Heart right ventricle (tissue), 16 donors: ENCODE results near the gene ARG2. TPM values are rescaled to one million over a fixed set of nuclear protein-coding genes. Genes with fewer than 3 reads are reported as not detected.
A peak's percentile ranks its signal among the peaks of the same experiment; 100 is the strongest.

ENCODE experiments used
- ATAC-seq, 8 donors: fragments of 200-7000 bp; cut with Tn5 transposase; one replicate each; pipeline ENCODE4 v1.9.1; 2020; ENCODE audit warnings: mild to moderate bottlenecking in 8 of 8, moderate library complexity in 8 of 8, moderate number of reproducible peaks in 1 of 8
- DNase-seq, 2 donors: peaks; one replicate each; pipeline ENCODE4 v3.0.0-alpha.2; 2020
- H3K27ac ChIP-seq, 10 donors: fragments of 200-600 bp; sonication (generic) in 2 of 10; one replicate each; pipeline versions ENCODE4 v1.5.0 to v1.8.0; 2020 to 2022; ENCODE audit warnings: mild to moderate bottlenecking in 3 of 10
- H3K27me3 ChIP-seq, 7 donors: fragments of 200-600 bp; one replicate each; pipeline ENCODE4 v1.8.0; 2021 to 2022; ENCODE audit warnings: mild to moderate bottlenecking in 2 of 7
- H3K36me3 ChIP-seq, 9 donors: fragments of 200-600 bp; sonication (generic) in 1 of 9; one replicate each; pipeline versions ENCODE4 v1.5.0 to v1.8.0; 2020 to 2022; ENCODE audit warnings: mild to moderate bottlenecking in 2 of 9
- H3K4me1 ChIP-seq, 9 donors: fragments of 200-600 bp; sonication (generic) in 1 of 9; one replicate each; pipeline versions ENCODE4 v1.5.0 to v1.8.0; 2020 to 2022; ENCODE audit warnings: mild to moderate bottlenecking in 4 of 9
- H3K4me3 ChIP-seq, 10 donors: fragments of 200-600 bp; sonication (generic) in 2 of 10; one replicate each; pipeline versions ENCODE4 v1.5.0 to v1.8.0; 2020 to 2022; ENCODE audit warnings: mild to moderate bottlenecking in 7 of 10, moderate library complexity in 2 of 10
- H3K9me3 ChIP-seq, 11 donors: fragments of 200-600 bp in 10 of 11; sonication (generic) in 2 of 11; one replicate each; pipeline versions ENCODE4 v1.5.0 to v1.8.0; 2013 to 2022; ENCODE audit warnings: mild to moderate bottlenecking in 2 of 11, control low read depth in 1 of 11, moderate library complexity in 1 of 11
- CTCF ChIP-seq, 9 donors: fragments of 200-600 bp; sonication (generic) in 2 of 9; IDR thresholded peaks; one replicate each; pipeline versions ENCODE4 v1.5.0 to v1.8.0; 2021 to 2022; ENCODE audit warnings: antibody characterized with exemption in 9 of 9, mild to moderate bottlenecking in 5 of 9, moderate library complexity in 1 of 9
- WGBS, 2 donors: extraction: QIAGEN DNeasy Blood & Tissue Kit; methylation state at CpG; one replicate each; pipeline ENCODE4 v1.1.7; 2013; ENCODE audit warnings: inconsistent platforms in 1 of 2; 5-methylcytosine and 5-hydroxymethylcytosine counted together
- intact Hi-C, 10 donors: fragments of 100-400 bp; cut with DNase I; formaldehyde crosslinking; loops; one replicate each; pipeline versions ENCODE4 v1.11.1 to v1.14.2; 2022
- long read RNA-seq, 3 donors: library from polyadenylated mRNA; unstranded; transcript quantifications; one replicate each; pipeline ENCODE4 v2.0.0, GENCODE V29; 2020 to 2021
- polyA plus RNA-seq, 2 donors: library from polyadenylated mRNA; stranded (reverse); fragments of 200-250 nt; gene quantifications; one replicate each; pipeline ENCODE4 v1.2.3, GENCODE V29; 2013
- total RNA-seq, 10 donors: library from RNA; stranded (reverse); fragmentation: NEBNext Ultra II Directional in 3 of 10; extraction: Animal tissue kit (Norgen Biotek cat#: 25700) in 3 of 10; gene quantifications; one replicate each; pipeline versions ENCODE4 v1.2.1 to v1.2.4, GENCODE V29; 2021 to 2023
- donor health status: Arrhythmogenic right ventricular cardiomyopathy.
- donor health status: ischemic (EF 13 %, LVEDD 7.1; RV severe dilation, severe dysfunction).
- donor health status: healthy with polysubstance abuse.
- donor health status: DM: no; HTN: yes; CAD: no.
- donor health status: DM: no; HTN: no; CAD: no.
- donor health status: ischemic (EF 25% LVEDD 6.9; RV normal size, moderate dysfunction).
- donor health status: ischemic (EF 25% LVEDD 5.7; RV mildly dilated, moderate dysfunction).
- donor health status: healthy.
- donor health status: DM: yes; HTN: yes; CAD: no.
- donor health status: Ischemic cardiomyopathy.
- donor health status: ischemic (EF 35%, LVEDD 5.7; RV mildly dilated, moderate dysfunction).
- donor health status: nonischemic (EF 11% LVEDD 7.7; RV severe dilation, severe dysfunction).
- donor health status: DM: yes; HTN: yes; CAD: no.
- donor health status: PGD.
- donor health status: ischemic (EF 29% LVEDD 5.4; RV normal size, mild dysfunction).
- donor health status: nonischemic (EF 23%, LVEDD 6.1; RV moderate dilation, normal function).

Gene ARG2
- total RNA-seq = 10 to 100 TPM in 1 of 10 donors, 1 to 10 TPM in 7, under 1 TPM in 2; 0.69 to 11.6 (median 1.5) TPM
- 10 to 100 TPM in 1 of 2 donors, under 1 TPM in 1; 0.22 to 42.4 TPM for polyA plus RNA-seq
- long read RNA-seq, donor 1, partial matches to known transcripts = 0 of 2 reads
- long read RNA-seq, donor 1, other reads (novel, unspliced or antisense) = 0 of 2 reads
- long read RNA-seq, donor 2 = 0 reads
- long read RNA-seq, donor 3, partial matches to known transcripts = 2 of 6 reads
- long read RNA-seq, donor 3, other reads (novel, unspliced or antisense) = 3 of 6 reads

GRCh38 chr14:67619446-67620216 lies at the start of gene ARG2:
TSS of gene ARG2 (plus strand) at chr14:67619920. CDS start at chr14:67619978, 58 bp downstream.
- TF ChIP-seq CTCF (IDR thresholded peaks at IDR 0.05) = peak in 3 of 9 donors; percentile 21 to 31 (median 28)
- H3K9me3 ChIP-seq = no peaks in the 10 kb centered on the region
- WGBS, 2 donors = 0 to 1% methylated on average over 58 to 62 of the region's 62 CpGs
- no peaks in the 10 kb centered on the region for H3K36me3 ChIP-seq
- peak; percentile 97 to 99 (median 99) for ATAC-seq
- peak within 1 kb of the TSS in 5 of 10 donors; percentile 16 to 55 (median 54) for H3K27ac ChIP-seq
- H3K4me1 ChIP-seq = peaks cover 0 to 36% (median 12%) of the 10 kb centered on the region in 9 donors
- intact Hi-C loops = loop anchor here in 9 of 10 donors (2.0 to 10.0 kb wide), 7 partner anchors 47 to 85 kb away; partner anchors contain the start of genes RDH12 (in 4 of the 9) and RDH11 (in 1 of the 9)
- H3K27me3 ChIP-seq = peaks cover 0 to 5% (median 0%) of the 10 kb centered on the region in 7 donors
- peak; percentile 95 to 97 for DNase-seq
- H3K4me3 ChIP-seq = peak within 1 kb of the TSS; percentile 36 to 74 (median 68)

- Histone ChIP-seq H3K4me1 (no peaks in the 10 kb centered on the region), H3K27ac (no peak overlapping the region), H3K4me3 (no peak overlapping the region), H3K27me3 (no peaks in the 10 kb centered on the region), H3K36me3 (no peaks in the 10 kb centered on the region), H3K9me3 (no peaks in the 10 kb centered on the region)
- WGBS, 2 donors = 86 to 91% methylated on average over 7 of the region's 7 CpGs
- intact Hi-C loops = loop anchor here in 8 of 10 donors (2.0 to 10.0 kb wide), 6 partner anchors 43 to 144 kb away; no protein-coding TSS in a partner anchor
- TF ChIP-seq CTCF (IDR thresholded peaks at IDR 0.05) = no peak
- DNase-seq (no peak), ATAC-seq (no peak)
Observed at GRCh38 chr14:67570453-67570852, 49.3 kb upstream of the ARG2 start.

- Histone ChIP-seq H3K27me3 (no peaks in the 10 kb centered on the region), H3K4me3 (no peak overlapping the region), H3K36me3 (no peaks in the 10 kb centered on the region), H3K4me1 (no peaks in the 10 kb centered on the region), H3K27ac (no peak overlapping the region), H3K9me3 (no peaks in the 10 kb centered on the region)
- peak; percentile 57 to 64 for DNase-seq
- peak; percentile 63 to 84 (median 83) for TF ChIP-seq CTCF (IDR thresholded peaks at IDR 0.05)
- 46 to 48% methylated on average over 13 to 14 of the region's 14 CpGs for WGBS, 2 donors
- ATAC-seq = peak; percentile 70 to 86 (median 76)
- intact Hi-C loops = loop anchor here in 9 of 10 donors (1.0 to 10.0 kb wide), 7 partner anchors 44 to 145 kb away; no protein-coding TSS in a partner anchor
Observed at GRCh38 chr14:67571275-67571990, 48.3 kb upstream of the ARG2 start.

- no peak for DNase-seq
- no peak for TF ChIP-seq CTCF (IDR thresholded peaks at IDR 0.05)
- no peaks in the 10 kb centered on the region for H3K27me3 ChIP-seq
- H3K4me1 ChIP-seq = no peaks in the 10 kb centered on the region
- no peaks in the 10 kb centered on the region for H3K36me3 ChIP-seq
- intact Hi-C loops = loop anchor here in 9 of 10 donors (1.0 to 10.0 kb wide), 7 partner anchors 45 to 145 kb away; no protein-coding TSS in a partner anchor
- 87% methylated on average over 19 of the region's 19 CpGs for WGBS, 2 donors
- no peaks in the 10 kb centered on the region for H3K9me3 ChIP-seq
- no peak overlapping the region for H3K27ac ChIP-seq
- peak in 5 of 8 donors; percentile 8 to 45 (median 14) for ATAC-seq
- no peak overlapping the region for H3K4me3 ChIP-seq
Observed at GRCh38 chr14:67571991-67572323, 47.8 kb upstream of the ARG2 start.
